Activated CD8-positive, alpha-beta memory T cell treated with anti-CD3 and anti-CD28 coated beads, Interleukin-2, amount 50 U/mL, for 24 hours (primary cell): Measurements from ENCODE around the gene TSPAN14.
A peak's percentile ranks its signal among the peaks of the same experiment; 100 is the strongest.
"Not testable (repeated sequence)": the region's sequence is repeated elsewhere in the genome, so short reads cannot be mapped to it uniquely, and the experiment has no call there.

ENCODE experiments used
- DNase-seq: peaks from one replicate; pipeline ENCODE4 v3.0.0-alpha.2; 2020; ENCODE audit errors: extremely low read depth

The TSPAN14 gene

GRCh38 chr10:80453842-80454512 is at the start of gene TSPAN14:
Gene TSPAN14 (plus strand): TSS chr10:80454310. CDS start chr10:80489234, 34,924 bp downstream.
- no peak for DNase-seq

- DNase-seq: no peak
Measured at GRCh38 chr10:80405035-80405434, 49.1 kb upstream of the TSPAN14 start.

GRCh38 chr10:80405626-80406025 is 48.5 kb upstream of the TSPAN14 start:
- DNase-seq: no peak

- no peak for DNase-seq
Measured at GRCh38 chr10:80406204-80406603, 47.9 kb upstream of the TSPAN14 start.

DNA sequence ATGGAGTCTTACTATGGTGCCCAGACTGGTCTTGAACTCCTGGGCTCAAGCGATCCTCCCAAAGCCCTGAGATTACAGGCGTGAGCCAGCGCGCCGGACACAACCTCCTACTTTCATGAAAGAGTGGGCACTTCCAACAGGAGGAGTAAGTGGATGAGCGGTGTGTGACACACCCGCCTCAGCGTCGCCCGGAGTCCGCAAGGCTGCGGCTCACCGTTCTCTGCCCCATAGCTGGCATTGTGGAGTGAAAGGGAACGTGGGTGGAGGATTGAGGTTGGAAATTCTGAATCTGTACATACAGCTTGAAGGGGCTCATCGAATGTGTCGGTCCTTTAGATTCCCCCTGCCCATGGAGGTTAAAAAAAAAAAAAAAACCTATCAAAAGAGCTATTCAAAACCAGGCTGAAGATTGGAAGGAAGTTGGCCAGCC is 46.3 kb upstream of the TSPAN14 start:
- peak; percentile 26 for DNase-seq

GRCh38 chr10:80408242-80409101 is 45.6 kb upstream of the TSPAN14 start, which contains the start of gene PRXL2A:
Gene PRXL2A (plus strand): TSS chr10:80408551. CDS start chr10:80420468, 11,917 bp downstream.
- peak; percentile 65 for DNase-seq

- DNase-seq: no peak
Measured at GRCh38 chr10:80409121-80409520, 45.0 kb upstream of the TSPAN14 start.

GRCh38 chr10:80410122-80410521 is 44.0 kb upstream of the TSPAN14 start:
- no peak for DNase-seq

GRCh38 chr10:80410578-80411145 is 43.4 kb upstream of the TSPAN14 start:
- DNase-seq: no peak

DNA sequence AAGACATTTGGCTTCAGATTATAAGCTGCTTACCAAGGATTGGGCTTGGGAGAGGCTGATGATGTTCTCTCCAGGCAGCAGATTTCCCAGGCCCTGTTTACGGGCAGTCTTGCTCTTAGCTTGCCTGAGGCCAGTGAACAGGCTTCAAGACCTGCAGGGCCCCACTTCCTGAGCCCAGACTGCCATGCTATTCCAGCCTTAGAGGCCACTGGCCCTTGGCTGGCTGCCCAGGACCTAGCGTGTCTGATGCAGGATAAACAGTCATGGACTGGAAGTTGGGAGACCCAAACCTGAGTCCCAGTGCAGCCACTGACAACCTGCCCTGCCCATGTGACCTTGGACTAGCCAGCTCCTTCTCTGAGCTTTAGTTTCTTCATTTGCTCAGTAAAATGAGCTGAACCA is 42.8 kb upstream of the TSPAN14 start:
- DNase-seq: no peak

DNA sequence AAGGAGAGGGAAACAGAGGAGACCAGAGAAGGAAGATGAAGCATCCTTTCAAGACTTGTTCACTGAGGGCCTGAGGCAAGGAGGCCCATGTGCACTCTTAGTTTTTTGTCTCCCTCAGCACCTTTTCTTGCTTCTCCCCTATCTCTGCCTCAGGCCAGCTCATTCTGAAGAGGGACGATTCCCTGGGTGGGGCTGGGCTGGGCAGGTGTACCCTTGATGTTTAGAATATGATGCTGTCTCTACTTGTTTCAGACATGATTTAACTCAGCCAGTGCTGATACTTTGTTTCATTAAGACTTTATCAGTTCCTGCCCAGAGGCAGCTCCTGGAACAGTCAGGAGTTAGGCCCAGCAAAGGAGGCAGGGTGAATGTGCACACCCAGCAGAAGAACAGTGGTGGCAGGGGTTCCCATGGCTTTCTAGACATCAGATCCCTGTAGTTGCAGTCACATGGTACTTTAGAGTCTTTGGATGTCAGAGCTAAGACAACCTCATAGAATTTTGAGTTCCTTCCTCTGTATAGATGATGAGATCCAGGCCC is 42.4 kb upstream of the TSPAN14 start:
- DNase-seq: no peak

GRCh38 chr10:80412486-80412885 is 41.6 kb upstream of the TSPAN14 start:
- no peak for DNase-seq

GRCh38 chr10:80413271-80413996 is 40.7 kb upstream of the TSPAN14 start:
- DNase-seq: no peak

GRCh38 chr10:80414142-80414895 is 39.8 kb upstream of the TSPAN14 start:
- DNase-seq: no peak

GRCh38 chr10:80415734-80416478 is 38.2 kb upstream of the TSPAN14 start:
- DNase-seq: no peak

GRCh38 chr10:80416479-80417098 is 37.5 kb upstream of the TSPAN14 start:
- no peak for DNase-seq

GRCh38 chr10:80417256-80417655 is 36.9 kb upstream of the TSPAN14 start:
- DNase-seq: not testable (repeated sequence)

DNA sequence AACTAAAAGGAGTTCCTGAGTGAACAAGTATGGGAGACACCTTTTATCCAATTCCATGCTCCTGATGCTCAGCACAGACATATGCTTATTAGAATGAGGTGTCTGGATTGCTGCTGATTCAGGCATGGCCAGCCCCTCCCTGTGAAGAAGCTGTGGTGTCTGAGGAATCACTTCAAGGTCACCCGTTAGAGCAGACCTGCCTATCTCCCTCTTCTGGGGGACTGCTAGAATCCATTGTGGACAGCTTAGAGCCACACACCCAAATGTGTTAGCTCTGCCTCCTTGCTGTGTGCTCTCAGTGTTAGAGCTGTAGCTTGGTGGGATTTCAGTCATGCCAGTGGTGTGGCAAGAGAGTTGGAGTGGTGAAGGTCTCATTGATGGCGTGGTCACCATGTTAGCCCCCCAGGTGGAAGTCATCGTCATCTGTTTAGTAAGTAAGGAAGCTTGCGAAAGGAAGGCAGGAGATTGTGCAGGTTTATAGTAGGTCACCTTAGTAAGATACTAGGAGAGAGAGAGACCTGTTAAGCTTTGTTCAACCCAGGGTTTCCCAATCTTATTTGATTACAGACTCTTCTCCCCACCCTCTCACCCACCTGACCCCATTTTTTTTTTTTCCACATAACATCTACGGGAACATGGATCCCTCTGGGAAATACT is 32.9 kb upstream of the TSPAN14 start:
- no peak for DNase-seq
